ENCODE measurements around the gene PDE4DIP.
"Not testable (repeated sequence)": the region's sequence is repeated elsewhere in the genome, so short reads cannot be mapped to it uniquely, and the experiment has no call there.

DNA sequence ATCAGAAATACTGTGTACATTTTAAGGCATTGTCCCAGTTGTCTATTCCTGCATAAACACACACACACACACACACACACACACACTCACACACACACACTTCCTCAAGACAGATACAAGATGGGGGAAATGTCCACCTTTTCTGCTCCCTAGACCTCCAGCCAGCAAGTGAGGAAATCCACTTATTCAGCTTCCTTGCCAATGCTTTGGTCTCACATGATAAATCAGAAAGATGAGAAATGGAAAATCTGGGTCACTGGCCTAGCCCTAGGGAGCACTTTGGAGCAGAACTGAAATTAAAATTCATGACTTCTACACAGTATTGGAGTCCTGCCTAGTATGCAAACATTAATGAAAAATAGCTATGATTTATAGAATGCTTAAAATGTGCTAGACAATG lies 15.3 kb upstream of the PDE4DIP start:
- TF ChIP-seq POLR2A (IDR thresholded peaks at IDR 0.05) = not testable (repeated sequence)
- TF ChIP-seq, protein P1, sequence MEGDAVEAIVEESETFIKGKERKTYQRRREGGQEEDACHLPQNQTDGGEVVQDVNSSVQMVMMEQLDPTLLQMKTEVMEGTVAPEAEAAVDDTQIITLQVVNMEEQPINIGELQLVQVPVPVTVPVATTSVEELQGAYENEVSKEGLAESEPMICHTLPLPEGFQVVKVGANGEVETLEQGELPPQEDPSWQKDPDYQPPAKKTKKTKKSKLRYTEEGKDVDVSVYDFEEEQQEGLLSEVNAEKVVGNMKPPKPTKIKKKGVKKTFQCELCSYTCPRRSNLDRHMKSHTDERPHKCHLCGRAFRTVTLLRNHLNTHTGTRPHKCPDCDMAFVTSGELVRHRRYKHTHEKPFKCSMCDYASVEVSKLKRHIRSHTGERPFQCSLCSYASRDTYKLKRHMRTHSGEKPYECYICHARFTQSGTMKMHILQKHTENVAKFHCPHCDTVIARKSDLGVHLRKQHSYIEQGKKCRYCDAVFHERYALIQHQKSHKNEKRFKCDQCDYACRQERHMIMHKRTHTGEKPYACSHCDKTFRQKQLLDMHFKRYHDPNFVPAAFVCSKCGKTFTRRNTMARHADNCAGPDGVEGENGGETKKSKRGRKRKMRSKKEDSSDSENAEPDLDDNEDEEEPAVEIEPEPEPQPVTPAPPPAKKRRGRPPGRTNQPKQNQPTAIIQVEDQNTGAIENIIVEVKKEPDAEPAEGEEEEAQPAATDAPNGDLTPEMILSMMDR (IDR thresholded peaks at IDR 0.05) = not testable (repeated sequence)
